Tibial nerve (tissue), 4 donors: Measurements from ENCODE around the gene FGD4. TPM values are rescaled to one million over a fixed set of nuclear protein-coding genes. Genes with fewer than 3 reads are reported as not detected.
"Not testable (repeated sequence)": the region's sequence is repeated elsewhere in the genome, so short reads cannot be mapped to it uniquely, and the experiment has no call there.

Source experiments
- DNase-seq, 2 donors: peaks; one replicate each; pipeline ENCODE4 v3.0.0-alpha.2; 2019; ENCODE audit warnings: low spot score in 2 of 2
- H3K27ac ChIP-seq, 4 donors: fragments of 200-600 bp; sonication (generic) in 3 of 4; one replicate each; pipeline ENCODE4 v1.5.1; 2017 to 2019; ENCODE audit warnings: mild to moderate bottlenecking in 1 of 4
- H3K27me3 ChIP-seq, 2 donors: fragments of 200-600 bp; sonication (generic) in 1 of 2; one replicate each; pipeline versions ENCODE4 v1.5.1 to v1.6.0; 2017 to 2019
- H3K36me3 ChIP-seq, 3 donors: fragments of 200-600 bp; sonication (generic); one replicate each; pipeline ENCODE4 v1.5.1; 2018 to 2019
- H3K4me1 ChIP-seq, 4 donors: fragments of 200-600 bp; sonication (generic) in 3 of 4; one replicate each; pipeline ENCODE4 v1.5.1; 2017 to 2019
- H3K4me3 ChIP-seq, 4 donors: fragments of 200-600 bp; sonication (generic) in 3 of 4; one replicate each; pipeline ENCODE4 v1.5.1; 2017 to 2019; ENCODE audit warnings: mild to moderate bottlenecking in 1 of 4, moderate library complexity in 1 of 4
- H3K9me3 ChIP-seq, 4 donors: fragments of 200-600 bp; sonication (generic) in 3 of 4; one replicate each; pipeline ENCODE4 v1.5.1; 2017 to 2019
- EP300 ChIP-seq, 2 donors: sonication (generic); formaldehyde crosslinking; IDR thresholded peaks; one replicate each; pipeline ENCODE4 v1.6.1; 2017; ENCODE audit warnings: antibody characterized with exemption in 2 of 2, mild to moderate bottlenecking in 1 of 2
- POLR2A ChIP-seq, 2 donors: fragments of 450-650 bp; IDR thresholded peaks; one replicate each; pipeline ENCODE4 v1.6.1; 2017; ENCODE audit warnings: antibody characterized with exemption in 2 of 2, mild to moderate bottlenecking in 2 of 2, moderate library complexity in 2 of 2
- WGBS, 2 donors: methylation state at CpG; one replicate each; pipeline ENCODE4 v1.1.5; 2018; 5-methylcytosine and 5-hydroxymethylcytosine counted together
- total RNA-seq, 4 donors: library from RNA; depleted of rRNA; stranded (reverse); fragments of >200 nt; gene quantifications; one replicate each; pipeline ENCODE4 v1.1.0, GENCODE V29; 2016
- TF ChIP-seq, protein P1 (sequence below), 5 experiments: fragments of 200-600 bp in 3 of 5; fragments of 450-650 bp in 2 of 5; sonication (generic) in 3 of 5; IDR thresholded peaks; one replicate each; pipeline ENCODE4 v1.5.1; 2016 to 2019; ENCODE audit warnings: antibody characterized with exemption in 5 of 5, mild to moderate bottlenecking in 3 of 5, moderate library complexity in 2 of 5

Gene FGD4
- total RNA-seq, 4 donors from 2014 or later: 78.3 to 102 (median 84.2) TPM

DNA sequence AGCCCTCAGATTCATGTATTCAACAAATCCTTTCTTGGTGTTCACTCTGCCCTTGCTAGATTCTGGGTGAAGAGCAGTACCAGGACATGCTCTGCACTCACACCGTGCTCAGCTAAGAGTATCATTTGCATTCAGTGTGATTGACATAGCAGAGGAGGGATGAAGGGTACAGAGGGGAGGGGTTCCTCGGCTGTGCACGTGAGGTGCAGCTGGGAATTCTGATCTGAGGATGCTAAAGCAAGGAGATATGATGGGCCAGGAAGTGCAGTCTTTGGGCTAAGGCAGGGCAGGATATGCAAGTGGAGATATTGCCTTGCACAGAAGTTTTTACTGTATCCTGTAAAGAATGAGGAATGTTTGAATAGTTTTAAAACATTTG lies 108.6 kb downstream of the FGD4 start:
- TF ChIP-seq POLR2A (IDR thresholded peaks at IDR 0.05): no peak
- TF ChIP-seq, protein P1, sequence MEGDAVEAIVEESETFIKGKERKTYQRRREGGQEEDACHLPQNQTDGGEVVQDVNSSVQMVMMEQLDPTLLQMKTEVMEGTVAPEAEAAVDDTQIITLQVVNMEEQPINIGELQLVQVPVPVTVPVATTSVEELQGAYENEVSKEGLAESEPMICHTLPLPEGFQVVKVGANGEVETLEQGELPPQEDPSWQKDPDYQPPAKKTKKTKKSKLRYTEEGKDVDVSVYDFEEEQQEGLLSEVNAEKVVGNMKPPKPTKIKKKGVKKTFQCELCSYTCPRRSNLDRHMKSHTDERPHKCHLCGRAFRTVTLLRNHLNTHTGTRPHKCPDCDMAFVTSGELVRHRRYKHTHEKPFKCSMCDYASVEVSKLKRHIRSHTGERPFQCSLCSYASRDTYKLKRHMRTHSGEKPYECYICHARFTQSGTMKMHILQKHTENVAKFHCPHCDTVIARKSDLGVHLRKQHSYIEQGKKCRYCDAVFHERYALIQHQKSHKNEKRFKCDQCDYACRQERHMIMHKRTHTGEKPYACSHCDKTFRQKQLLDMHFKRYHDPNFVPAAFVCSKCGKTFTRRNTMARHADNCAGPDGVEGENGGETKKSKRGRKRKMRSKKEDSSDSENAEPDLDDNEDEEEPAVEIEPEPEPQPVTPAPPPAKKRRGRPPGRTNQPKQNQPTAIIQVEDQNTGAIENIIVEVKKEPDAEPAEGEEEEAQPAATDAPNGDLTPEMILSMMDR (IDR thresholded peaks at IDR 0.05): no peak
- no peak for TF ChIP-seq EP300 (IDR thresholded peaks at IDR 0.05)
- peaks cover 0 to 51% (median 12%) of the 10 kb centered on the region in 4 donors for H3K4me1 ChIP-seq
- DNase-seq: no peak
- no peak overlapping the region for H3K4me3 ChIP-seq
- H3K27me3 ChIP-seq: no peaks in the 10 kb centered on the region
- H3K36me3 ChIP-seq: no peaks in the 10 kb centered on the region
- H3K27ac ChIP-seq: peak overlapping the region in 2 of 4 donors; percentile 18 to 34
- WGBS, 2 donors: 23 to 28% methylated on average over 3 of the region's 3 CpGs
- H3K9me3 ChIP-seq: no peaks in the 10 kb centered on the region

GRCh38 chr12:32508626-32509025 lies 109.3 kb downstream of the FGD4 start:
- Histone ChIP-seq H3K36me3 (no peaks in the 10 kb centered on the region), H3K4me3 (no peak overlapping the region), H3K4me1 (peaks cover 0 to 45% (median 9%) of the 10 kb centered on the region in 4 donors), H3K9me3 (no peaks in the 10 kb centered on the region), H3K27me3 (no peaks in the 10 kb centered on the region), H3K27ac (peak overlapping the region in 2 of 4 donors; percentile 4 to 11)
- TF ChIP-seq EP300 (IDR thresholded peaks at IDR 0.05) (no peak), POLR2A (IDR thresholded peaks at IDR 0.05) (no peak)
- TF ChIP-seq, protein P1 (IDR thresholded peaks at IDR 0.05): no peak
- WGBS, 2 donors: 72 to 76% methylated on average over 3 of the region's 3 CpGs
- DNase-seq: no peak

GRCh38 chr12:32509328-32510091 lies 110.2 kb downstream of the FGD4 start:
- WGBS, 2 donors: 65 to 90% methylated on average over 2 of the region's 2 CpGs
- H3K9me3 ChIP-seq: no peaks in the 10 kb centered on the region
- no peak overlapping the region for H3K27ac ChIP-seq
- no peaks in the 10 kb centered on the region for H3K36me3 ChIP-seq
- H3K27me3 ChIP-seq: no peaks in the 10 kb centered on the region
- DNase-seq: no peak
- H3K4me1 ChIP-seq: peaks cover 0 to 38% (median 6%) of the 10 kb centered on the region in 4 donors
- no peak overlapping the region for H3K4me3 ChIP-seq
- TF ChIP-seq POLR2A (IDR thresholded peaks at IDR 0.05) (no peak), EP300 (IDR thresholded peaks at IDR 0.05) (no peak)
- TF ChIP-seq, protein P1 (IDR thresholded peaks at IDR 0.05): no peak

GRCh38 chr12:32511976-32512375 lies 112.6 kb downstream of the FGD4 start:
- 96 to 97% methylated on average over 7 of the region's 7 CpGs for WGBS, 2 donors
- H3K27me3 ChIP-seq, DNase-seq, H3K4me3 ChIP-seq, H3K27ac ChIP-seq, H3K9me3 ChIP-seq, H3K36me3 ChIP-seq: not testable (repeated sequence)
- H3K4me1 ChIP-seq: peaks cover 0 to 38% (median 8%) of the 10 kb centered on the region in 4 donors

GRCh38 chr12:32512379-32512778 lies 113.0 kb downstream of the FGD4 start:
- TF ChIP-seq, protein P1 (IDR thresholded peaks at IDR 0.05): no peak
- TF ChIP-seq EP300 (IDR thresholded peaks at IDR 0.05) (no peak), POLR2A (IDR thresholded peaks at IDR 0.05) (no peak)
- no peak for DNase-seq
- Histone ChIP-seq H3K9me3 (no peaks in the 10 kb centered on the region), H3K27ac (no peak overlapping the region), H3K36me3 (no peaks in the 10 kb centered on the region), H3K4me3 (no peak overlapping the region), H3K4me1 (peaks cover 0 to 39% (median 8%) of the 10 kb centered on the region in 4 donors), H3K27me3 (no peaks in the 10 kb centered on the region)
- WGBS, 2 donors: 95 to 100% methylated on average over 2 of the region's 2 CpGs
